H1 (cell line): Measurements from ENCODE around the gene KCNC3. TPM values are rescaled to one million over a fixed set of nuclear protein-coding genes. Genes with fewer than 3 reads are reported as not detected.

Experiments
- CHD7 ChIP-seq: fragments of 300-600 bp; sonication (generic); IDR thresholded peaks from 2 replicates; pipeline ENCODE4 v1.7.1; 2012; ENCODE audit warnings: low read length, moderate library complexity, mild to moderate bottlenecking, inconsistent platforms; ENCODE audit not compliant: insufficient replicate concordance
- JUN ChIP-seq: IDR thresholded peaks from 2 replicates; pipeline ENCODE4 v1.6.1; 2011; ENCODE audit warnings: low read depth, mild to moderate bottlenecking, improper control_type of control experiment, low read length
- KDM1A ChIP-seq: fragments of 200-600, 300-600 bp; sonication (generic); IDR thresholded peaks from 2 replicates; pipeline ENCODE4 v1.7.1; 2016; ENCODE audit warnings: mild to moderate bottlenecking, low read length, borderline replicate concordance
- POLR2AphosphoS5 ChIP-seq: IDR thresholded peaks from 2 replicates; pipeline ENCODE4 v1.6.1; 2011; ENCODE audit warnings: low read depth, low read length
- RNF2 ChIP-seq: fragments of 200-900, 300-1000 bp; sonication (generic); IDR thresholded peaks from 2 replicates; pipeline ENCODE4 v1.7.1; 2016; ENCODE audit warnings: borderline replicate concordance, low read depth, mild to moderate bottlenecking, antibody characterized with exemption, low read length; ENCODE audit not compliant: poor library complexity, severe bottlenecking; ENCODE audit errors: missing control alignments
- SIX5 ChIP-seq: IDR thresholded peaks from 2 replicates; pipeline ENCODE4 v1.6.1; 2011; ENCODE audit warnings: mild to moderate bottlenecking, low read depth, low read length
- TCF12 ChIP-seq: IDR thresholded peaks from 2 replicates; pipeline ENCODE4 v1.6.1; 2011; ENCODE audit warnings: low read depth, mild to moderate bottlenecking, low read length
- polyA plus RNA-seq, 7 experiments: library from polyadenylated mRNA; depleted of rRNA in 3 of 7; stranded (reverse) in 5 of 7; unstranded in 2 of 7; fragments of >200 nt in 5 of 7; fragments of 200-250 nt in 2 of 7; gene quantifications; 1 replicate in 5 of 7; 2 replicates in 1 of 7; 4 replicates in 1 of 7; pipeline versions ENCODE4 v1.2.1 to v1.2.3, GENCODE V29; 2011 to 2013; ENCODE audit warnings: missing spikeins in 2 of 7, mixed read lengths in 2 of 7
- total RNA-seq: library from RNA; stranded (reverse); fragmentation: NEBNext Ultra II Directional; extraction: Animal tissue kit (Norgen Biotek cat#: 25700); gene quantifications from 2 replicates; pipeline ENCODE4 v1.2.1, GENCODE V29; 2021
- TF ChIP-seq, protein P1 (sequence below), 3 experiments: IDR thresholded peaks; 1 replicate in 2 of 3; 2 replicates in 1 of 3; pipeline versions ENCODE4 v1.5.1 to v1.6.1; 2011; ENCODE audit warnings: low read length in 3 of 3, mild to moderate bottlenecking in 3 of 3, inconsistent platforms in 2 of 3, low read depth in 1 of 3, moderate library complexity in 1 of 3; ENCODE audit not compliant: insufficient read depth in 1 of 3; ENCODE audit errors: control extremely low read depth in 1 of 3

Gene KCNC3
- total and polyA plus RNA-seq, 2 of the 8 experiments (the other 6 are each of a cell fraction or from before 2014, with no cell fraction given), result 3.9 to 7.2 TPM

DNA sequence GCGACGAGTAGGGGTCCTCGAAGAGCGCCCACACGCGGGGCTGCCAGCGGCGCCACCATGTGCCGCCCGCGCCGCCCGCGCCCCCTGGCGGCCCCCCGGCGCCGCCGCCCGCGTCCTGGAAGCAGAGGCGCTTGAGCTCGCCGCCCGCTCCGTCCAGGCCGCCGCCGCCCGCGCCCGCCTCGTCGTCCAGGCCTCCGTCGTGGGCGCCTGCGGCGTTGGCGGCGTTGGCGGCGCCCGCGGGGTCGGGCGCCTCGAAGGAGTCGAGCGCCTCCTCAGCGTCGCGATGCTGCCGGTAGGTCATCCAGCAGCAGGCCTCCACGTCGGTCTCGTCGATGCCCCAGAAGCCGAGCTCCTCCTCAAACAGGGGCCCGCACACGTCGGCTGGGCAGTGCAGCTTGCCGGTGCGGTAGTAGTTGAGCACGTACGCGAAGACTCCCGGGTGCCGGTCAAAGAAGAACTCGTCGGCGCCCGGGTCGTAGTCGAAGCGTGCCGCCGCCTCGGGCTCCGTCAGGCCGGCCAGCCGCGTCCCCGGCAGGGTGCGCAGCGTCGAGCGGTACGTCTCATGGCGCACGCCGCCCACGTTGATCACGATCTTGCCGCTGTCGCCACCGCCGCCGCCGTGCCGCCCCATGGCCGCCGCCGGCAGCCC is 829 bp downstream of the KCNC3 start (continued):
- no peak for TF ChIP-seq CHD7
- TF ChIP-seq TCF12, result no peak
- TF ChIP-seq JUN, result no peak
- no peak for TF ChIP-seq SIX5
- no peak for TF ChIP-seq KDM1A
- TF ChIP-seq, protein P1, sequence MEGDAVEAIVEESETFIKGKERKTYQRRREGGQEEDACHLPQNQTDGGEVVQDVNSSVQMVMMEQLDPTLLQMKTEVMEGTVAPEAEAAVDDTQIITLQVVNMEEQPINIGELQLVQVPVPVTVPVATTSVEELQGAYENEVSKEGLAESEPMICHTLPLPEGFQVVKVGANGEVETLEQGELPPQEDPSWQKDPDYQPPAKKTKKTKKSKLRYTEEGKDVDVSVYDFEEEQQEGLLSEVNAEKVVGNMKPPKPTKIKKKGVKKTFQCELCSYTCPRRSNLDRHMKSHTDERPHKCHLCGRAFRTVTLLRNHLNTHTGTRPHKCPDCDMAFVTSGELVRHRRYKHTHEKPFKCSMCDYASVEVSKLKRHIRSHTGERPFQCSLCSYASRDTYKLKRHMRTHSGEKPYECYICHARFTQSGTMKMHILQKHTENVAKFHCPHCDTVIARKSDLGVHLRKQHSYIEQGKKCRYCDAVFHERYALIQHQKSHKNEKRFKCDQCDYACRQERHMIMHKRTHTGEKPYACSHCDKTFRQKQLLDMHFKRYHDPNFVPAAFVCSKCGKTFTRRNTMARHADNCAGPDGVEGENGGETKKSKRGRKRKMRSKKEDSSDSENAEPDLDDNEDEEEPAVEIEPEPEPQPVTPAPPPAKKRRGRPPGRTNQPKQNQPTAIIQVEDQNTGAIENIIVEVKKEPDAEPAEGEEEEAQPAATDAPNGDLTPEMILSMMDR (IDR thresholded peaks at IDR 0.05; ENCODE audit: control extremely low read depth in 1 of 3, insufficient read depth in 1 of 3, low read depth in 1 of 3, low read length in 3 of 3), result peak; percentile 39 to 64 (median 61)
- TF ChIP-seq RNF2, result no peak
- TF ChIP-seq POLR2AphosphoS5, result no peak
